ENCODE results near the gene KLHL7. TPM values are rescaled to one million over a fixed set of nuclear protein-coding genes. Genes with fewer than 3 reads are reported as not detected.

The KLHL7 gene
- total and polyA plus RNA-seq, 4 donors, result 5.4 to 14.1 (median 9.9) TPM

GRCh38 chr7:23216021-23216420 is 110.4 kb downstream of the KLHL7 start:
- Histone ChIP-seq H3K9me3 (ENCODE audit: control insufficient read depth in 4 of 4, low read length in 3 of 4) (no peaks in the 10 kb centered on the region), H3K36me3 (ENCODE audit: control insufficient read depth in 4 of 4, insufficient read depth in 3 of 4, low read depth in 1 of 4, low read length in 3 of 4) (no peaks in the 10 kb centered on the region), H3K9ac (ENCODE audit: low read depth in 1 of 2, low read length in 2 of 2) (no peak overlapping the region), H3K4me1 (ENCODE audit: control insufficient read depth in 4 of 4, insufficient read depth in 4 of 4, low read length in 3 of 4) (no peaks in the 10 kb centered on the region), H3K4me3 (ENCODE audit: low read depth in 1 of 3, low read length in 3 of 3) (no peak overlapping the region), H3K27ac (ENCODE audit: low read depth in 1 of 2, low read length in 2 of 2) (no peak overlapping the region), H3K27me3 (ENCODE audit: control insufficient read depth in 4 of 4, insufficient read depth in 4 of 4, low read length in 3 of 4) (no peaks in the 10 kb centered on the region)
- no peak for TF ChIP-seq YY1 (IDR thresholded peaks at IDR 0.05)
- no peak for TF ChIP-seq FOXA2 (IDR thresholded peaks at IDR 0.05)
- WGBS, result 70% methylated on average over 2 of the region's 2 CpGs
- no peak for DNase-seq (ENCODE audit: low spot score)

DNA sequence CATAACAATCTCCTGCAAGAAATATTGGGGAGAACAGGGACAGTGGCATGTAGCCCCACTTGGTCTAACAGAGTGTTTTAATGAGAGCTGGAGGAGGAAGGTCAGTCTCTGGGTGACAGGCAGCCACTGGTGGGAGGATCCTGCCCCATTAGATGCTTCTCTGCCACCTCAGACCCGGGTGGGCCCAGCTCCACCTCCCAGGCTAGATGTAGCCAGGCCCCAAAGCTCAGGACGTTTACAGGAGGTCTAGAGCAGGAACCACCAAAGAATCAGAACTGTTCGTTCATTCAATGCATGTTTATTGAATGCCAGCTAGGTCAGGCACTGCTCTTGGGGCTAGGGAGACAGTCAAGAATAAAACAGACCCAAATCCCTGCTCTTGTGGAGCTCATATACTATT is 112.6 kb downstream of the KLHL7 start:
- Histone ChIP-seq H3K9me3 (ENCODE audit: control insufficient read depth in 4 of 4, low read length in 3 of 4) (no peaks in the 10 kb centered on the region), H3K4me3 (ENCODE audit: low read depth in 1 of 3, low read length in 3 of 3) (no peak overlapping the region), H3K27ac (ENCODE audit: low read depth in 1 of 2, low read length in 2 of 2) (no peak overlapping the region), H3K36me3 (ENCODE audit: control insufficient read depth in 4 of 4, insufficient read depth in 3 of 4, low read depth in 1 of 4, low read length in 3 of 4) (no peaks in the 10 kb centered on the region), H3K27me3 (ENCODE audit: control insufficient read depth in 4 of 4, insufficient read depth in 4 of 4, low read length in 3 of 4) (no peaks in the 10 kb centered on the region), H3K4me1 (ENCODE audit: control insufficient read depth in 4 of 4, insufficient read depth in 4 of 4, low read length in 3 of 4) (no peaks in the 10 kb centered on the region), H3K9ac (ENCODE audit: low read depth in 1 of 2, low read length in 2 of 2) (no peak overlapping the region)
- no peak for TF ChIP-seq HNF4G (IDR thresholded peaks at IDR 0.05)
- no peak for TF ChIP-seq YY1 (IDR thresholded peaks at IDR 0.05)
- TF ChIP-seq, protein P1, sequence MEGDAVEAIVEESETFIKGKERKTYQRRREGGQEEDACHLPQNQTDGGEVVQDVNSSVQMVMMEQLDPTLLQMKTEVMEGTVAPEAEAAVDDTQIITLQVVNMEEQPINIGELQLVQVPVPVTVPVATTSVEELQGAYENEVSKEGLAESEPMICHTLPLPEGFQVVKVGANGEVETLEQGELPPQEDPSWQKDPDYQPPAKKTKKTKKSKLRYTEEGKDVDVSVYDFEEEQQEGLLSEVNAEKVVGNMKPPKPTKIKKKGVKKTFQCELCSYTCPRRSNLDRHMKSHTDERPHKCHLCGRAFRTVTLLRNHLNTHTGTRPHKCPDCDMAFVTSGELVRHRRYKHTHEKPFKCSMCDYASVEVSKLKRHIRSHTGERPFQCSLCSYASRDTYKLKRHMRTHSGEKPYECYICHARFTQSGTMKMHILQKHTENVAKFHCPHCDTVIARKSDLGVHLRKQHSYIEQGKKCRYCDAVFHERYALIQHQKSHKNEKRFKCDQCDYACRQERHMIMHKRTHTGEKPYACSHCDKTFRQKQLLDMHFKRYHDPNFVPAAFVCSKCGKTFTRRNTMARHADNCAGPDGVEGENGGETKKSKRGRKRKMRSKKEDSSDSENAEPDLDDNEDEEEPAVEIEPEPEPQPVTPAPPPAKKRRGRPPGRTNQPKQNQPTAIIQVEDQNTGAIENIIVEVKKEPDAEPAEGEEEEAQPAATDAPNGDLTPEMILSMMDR (IDR thresholded peaks at IDR 0.05; ENCODE audit: low read depth, low read length, missing input control), result no peak
- TF ChIP-seq RAD21 (IDR thresholded peaks at IDR 0.05), result no peak
- TF ChIP-seq, protein P2, sequence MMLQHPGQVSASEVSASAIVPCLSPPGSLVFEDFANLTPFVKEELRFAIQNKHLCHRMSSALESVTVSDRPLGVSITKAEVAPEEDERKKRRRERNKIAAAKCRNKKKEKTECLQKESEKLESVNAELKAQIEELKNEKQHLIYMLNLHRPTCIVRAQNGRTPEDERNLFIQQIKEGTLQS (IDR thresholded peaks at IDR 0.05), result no peak
- TF ChIP-seq ZBTB33 (IDR thresholded peaks at IDR 0.05), result no peak
- TF ChIP-seq RXRA (IDR thresholded peaks at IDR 0.05), result no peak
- no peak for TF ChIP-seq JUND (IDR thresholded peaks at IDR 0.05)
- no peak for TF ChIP-seq MAX (IDR thresholded peaks at IDR 0.05)
- TF ChIP-seq TAF1 (conservative IDR thresholded peaks at IDR 0.05), result no peak
- TF ChIP-seq NR2F2 (IDR thresholded peaks at IDR 0.05), result no peak
- TF ChIP-seq FOXA1 (IDR thresholded peaks at IDR 0.05), result no peak
- no peak for TF ChIP-seq EGR1 (IDR thresholded peaks at IDR 0.05; ENCODE audit: low read depth in 2 of 2)
- TF ChIP-seq FOXA2 (IDR thresholded peaks at IDR 0.05), result no peak
- TF ChIP-seq HNF4A (conservative IDR thresholded peaks at IDR 0.05), result no peak
- no peak for TF ChIP-seq GABPA (IDR thresholded peaks at IDR 0.05 in 1 of 2, conservative IDR thresholded peaks at IDR 0.05 in 1 of 2)
- no peak for TF ChIP-seq REST (IDR thresholded peaks at IDR 0.05)
- no peak for TF ChIP-seq SP1 (IDR thresholded peaks at IDR 0.05)
- WGBS, result 59% methylated on average over 3 of the region's 3 CpGs
- DNase-seq (ENCODE audit: low spot score), result no peak
